Smooth muscle cell (in vitro differentiated cells): ENCODE results near the gene TBKBP1. TPM values are rescaled to one million over a fixed set of nuclear protein-coding genes. Genes with fewer than 3 reads are reported as not detected.

Source experiments
- DNase-seq: peaks from one replicate; lab custom pipeline; 2025; ENCODE audit not compliant: unreplicated experiment; lab: John Stamatoyannopoulos, UW
- H2AFZ ChIP-seq: fragments of 200-600 bp; sonication (generic); 2 replicates; pipeline ENCODE4 v1.6.0; 2016; ENCODE audit warnings: antibody characterized with exemption, low read depth, mild to moderate bottlenecking
- H3F3A ChIP-seq: fragments of 200-600 bp; sonication (generic); 2 replicates; pipeline ENCODE4 v1.6.0; 2017; ENCODE audit warnings: antibody characterized with exemption, low read depth
- H3K27ac ChIP-seq: fragments of 200-600 bp; sonication (generic); 2 replicates; pipeline ENCODE4 v1.5.1; 2016; ENCODE audit warnings: low read depth, mild to moderate bottlenecking
- H3K27me3 ChIP-seq: fragments of 200-600 bp; sonication (generic); 2 replicates; pipeline ENCODE4 v1.6.1; 2016; ENCODE audit warnings: low read depth, mild to moderate bottlenecking
- H3K36me3 ChIP-seq: fragments of 200-600 bp; sonication (generic); 2 replicates; pipeline ENCODE4 v1.5.1; 2016; ENCODE audit warnings: low read depth
- H3K4me1 ChIP-seq: fragments of 200-600 bp; sonication (generic); 2 replicates; pipeline ENCODE4 v1.5.1; 2016; ENCODE audit warnings: low read depth
- H3K4me2 ChIP-seq: fragments of 200-600 bp; sonication (generic); 2 replicates; pipeline ENCODE4 v1.6.0; 2016; ENCODE audit warnings: mild to moderate bottlenecking
- H3K4me3 ChIP-seq: fragments of 200-600 bp; sonication (generic); 2 replicates; pipeline ENCODE4 v1.5.1; 2016; ENCODE audit warnings: mild to moderate bottlenecking
- H3K79me2 ChIP-seq: fragments of 200-600 bp; sonication (generic); 2 replicates; pipeline ENCODE4 v1.6.0; 2016; ENCODE audit warnings: low read depth, mild to moderate bottlenecking
- H3K9ac ChIP-seq: fragments of 200-600 bp; sonication (generic); 2 replicates; pipeline ENCODE4 v1.6.0; 2016; ENCODE audit warnings: low read depth
- H3K9me3 ChIP-seq: fragments of 200-600 bp; sonication (generic); replicated peaks from 2 replicates; pipeline ENCODE4 v1.5.1; 2016; ENCODE audit warnings: low read depth
- H4K20me1 ChIP-seq: fragments of 200-600 bp; sonication (generic); 2 replicates; pipeline ENCODE4 v1.6.0; 2016; ENCODE audit warnings: low read depth
- CTCF ChIP-seq: fragments of 200-600 bp; sonication (generic); IDR thresholded peaks from 2 replicates; pipeline ENCODE4 v1.5.1; 2017; ENCODE audit warnings: borderline replicate concordance, mild to moderate bottlenecking, antibody characterized with exemption; ENCODE audit not compliant: insufficient read depth, poor library complexity, severe bottlenecking
- WGBS: methylation state at CpG from one replicate; pipeline ENCODE4 v1.1.7; 2016; ENCODE audit warnings: low lambda C conversion rate; 5-methylcytosine and 5-hydroxymethylcytosine counted together
- polyA plus RNA-seq: library from polyadenylated mRNA; unstranded; fragments of >200 nt; fragmentation: Nextera tagmentation; extraction: Ambion mirVana; gene quantifications from 2 replicates; pipeline ENCODE4 v1.2.1, GENCODE V29; 2016
- total RNA-seq: library from RNA; depleted of rRNA; stranded (reverse); fragments of >200 nt; gene quantifications from 2 replicates; pipeline ENCODE4 v1.2.3, GENCODE V29; 2014

The TBKBP1 gene
- total and polyA plus RNA-seq, 2 experiments from 2014 or later = 5.8 to 7.7 TPM

DNA sequence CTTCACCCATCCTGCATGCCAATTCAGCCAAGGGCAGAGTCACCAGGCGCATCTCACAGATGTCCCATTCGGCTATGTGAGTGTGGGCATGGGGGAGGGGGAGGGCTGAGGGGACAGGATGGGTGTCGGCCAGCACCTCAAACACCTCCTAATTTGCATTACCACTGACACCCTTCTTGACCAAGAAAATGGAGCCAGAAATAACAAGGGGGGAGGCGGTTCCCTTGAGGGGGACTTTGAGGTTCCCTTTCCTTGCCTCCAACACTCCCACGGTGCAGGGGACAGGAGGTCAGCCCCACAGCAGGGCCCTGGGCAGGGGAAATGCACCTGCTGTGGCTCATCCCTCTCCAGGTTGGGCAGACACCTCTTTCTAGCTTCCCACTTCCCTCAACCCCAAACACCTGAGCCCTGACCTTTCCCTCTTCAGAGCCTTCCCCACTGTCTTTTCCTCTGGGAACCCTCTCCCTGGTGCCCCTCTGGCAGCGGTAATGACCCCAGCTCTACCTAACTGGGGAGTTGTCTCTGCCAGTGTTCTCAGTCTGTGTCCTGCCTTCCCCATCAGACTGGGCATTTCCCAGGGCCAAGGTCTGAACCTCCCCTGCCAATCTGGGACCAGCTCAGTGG lies 20.9 kb downstream of the TBKBP1 start:
- H3F3A ChIP-seq = peaks cover 2% of the 10 kb centered on the region
- no peak for TF ChIP-seq CTCF
- H3K9me3 ChIP-seq = no peaks in the 10 kb centered on the region
- no peaks in the 10 kb centered on the region for H4K20me1 ChIP-seq
- no peak overlapping the region for H3K27ac ChIP-seq
- H3K4me2 ChIP-seq = no peak overlapping the region
- WGBS = 92% methylated on average over 6 of the region's 6 CpGs
- no peaks in the 10 kb centered on the region for H3K79me2 ChIP-seq
- no peak overlapping the region for H2AFZ ChIP-seq
- H3K36me3 ChIP-seq = no peaks in the 10 kb centered on the region
- no peak overlapping the region for H3K4me3 ChIP-seq
- DNase-seq = no peak
- peaks cover 3% of the 10 kb centered on the region for H3K4me1 ChIP-seq
- H3K9ac ChIP-seq = no peak overlapping the region
- peaks cover 3% of the 10 kb centered on the region for H3K27me3 ChIP-seq

DNA sequence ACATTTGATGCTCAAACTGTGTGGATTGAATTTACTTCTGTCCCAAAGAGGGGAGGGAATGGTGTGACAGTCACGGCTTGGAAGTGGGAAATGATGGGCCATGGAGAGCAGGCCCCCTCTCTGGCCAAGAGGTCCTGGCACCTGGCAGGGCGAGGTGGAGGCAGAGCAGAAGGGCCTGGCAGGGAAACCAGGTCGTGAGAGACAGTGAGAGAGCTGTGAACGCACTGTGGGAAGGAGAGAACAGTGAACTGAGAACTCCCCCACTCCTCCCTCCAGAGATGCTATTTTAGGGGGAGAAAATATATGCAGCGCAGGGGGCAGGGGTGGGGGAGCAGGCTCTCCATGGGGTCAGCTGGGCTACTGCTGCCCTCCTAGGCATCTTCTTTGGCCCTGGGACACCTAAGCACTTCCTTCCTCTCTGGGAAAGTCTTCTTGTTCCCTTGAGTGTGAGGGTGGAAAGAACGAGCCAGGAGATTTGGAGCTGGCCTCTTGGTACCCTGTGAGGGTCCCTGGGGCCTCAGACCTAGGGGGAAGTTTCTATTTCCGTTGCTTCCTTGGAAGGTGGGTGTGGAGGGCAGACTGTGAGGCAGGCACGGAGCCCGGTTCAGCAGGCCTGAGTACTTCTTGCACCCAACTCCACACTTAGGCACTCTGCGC lies 21.8 kb downstream of the TBKBP1 start:
- no peak for TF ChIP-seq CTCF
- 79% methylated on average over 9 of the region's 10 CpGs for WGBS
- no peak for DNase-seq
- no peak overlapping the region for H3K4me2 ChIP-seq
- H3K27me3 ChIP-seq = peaks cover 3% of the 10 kb centered on the region
- peaks cover 2% of the 10 kb centered on the region for H3F3A ChIP-seq
- no peak overlapping the region for H3K27ac ChIP-seq
- no peaks in the 10 kb centered on the region for H4K20me1 ChIP-seq
- no peak overlapping the region for H3K9ac ChIP-seq
- H3K9me3 ChIP-seq = no peaks in the 10 kb centered on the region
- no peak overlapping the region for H2AFZ ChIP-seq
- H3K79me2 ChIP-seq = no peaks in the 10 kb centered on the region
- H3K4me1 ChIP-seq = peaks cover 3% of the 10 kb centered on the region
- no peaks in the 10 kb centered on the region for H3K36me3 ChIP-seq
- no peak overlapping the region for H3K4me3 ChIP-seq

DNA sequence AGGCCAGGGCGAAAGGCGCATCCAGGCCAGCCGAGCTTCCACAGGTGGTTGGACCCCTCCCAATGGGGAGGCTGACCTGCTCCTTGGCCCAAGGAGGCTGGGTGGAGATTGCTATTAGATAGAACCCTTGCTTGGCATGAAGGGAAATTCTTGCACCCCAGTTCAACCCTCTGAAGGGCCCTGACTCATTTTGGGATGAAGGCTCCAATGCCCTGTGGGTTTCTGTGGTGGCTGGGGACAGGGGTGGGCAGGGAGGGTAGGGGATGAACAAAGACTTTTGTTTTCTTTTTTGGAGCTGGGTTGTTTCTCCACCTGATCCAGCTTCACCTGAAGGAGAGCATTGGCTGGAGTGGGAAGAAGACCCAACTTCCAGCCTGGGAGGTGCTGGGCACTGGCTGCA lies 22.4 kb downstream of the TBKBP1 start:
- H2AFZ ChIP-seq = no peak overlapping the region
- DNase-seq = no peak
- no peaks in the 10 kb centered on the region for H3K9me3 ChIP-seq
- peaks cover 3% of the 10 kb centered on the region for H3K4me1 ChIP-seq
- no peak for TF ChIP-seq CTCF
- 93% methylated on average over 3 of the region's 3 CpGs for WGBS
- no peak overlapping the region for H3K9ac ChIP-seq
- no peaks in the 10 kb centered on the region for H3K79me2 ChIP-seq
- no peaks in the 10 kb centered on the region for H4K20me1 ChIP-seq
- peaks cover 3% of the 10 kb centered on the region for H3K27me3 ChIP-seq
- H3K4me3 ChIP-seq = no peak overlapping the region
- H3K4me2 ChIP-seq = no peak overlapping the region
- H3K36me3 ChIP-seq = no peaks in the 10 kb centered on the region
- H3K27ac ChIP-seq = no peak overlapping the region
- peaks cover 2% of the 10 kb centered on the region for H3F3A ChIP-seq
